K562 (cell line): ENCODE measurements around the gene FNDC4. TPM values are rescaled to one million over a fixed set of nuclear protein-coding genes. Genes with fewer than 3 reads are reported as not detected.
A peak's percentile ranks its signal among the peaks of the same experiment; 100 is the strongest.

Source experiments
- C11orf30 ChIP-seq: fragments of 450-650 bp; IDR thresholded peaks from 2 replicates; pipeline ENCODE4 v1.6.1; 2016; ENCODE audit warnings: low read depth, mild to moderate bottlenecking
- E2F1 ChIP-seq: sonication (generic); formaldehyde crosslinking; IDR thresholded peaks from 2 replicates; pipeline ENCODE4 v1.8.1; 2023; ENCODE audit warnings: mild to moderate bottlenecking, missing genetic modification reagents, moderate library complexity
- JUNB ChIP-seq: fragments of 450-650 bp; formaldehyde crosslinking; conservative IDR thresholded peaks from 2 replicates; pipeline ENCODE4 v1.4.0; 2020; ENCODE audit warnings: mild to moderate bottlenecking
- NEUROD1 ChIP-seq: fragments of 150-350 bp; IDR thresholded peaks from 2 replicates; pipeline ENCODE4 v1.6.1; 2014; ENCODE audit warnings: borderline replicate concordance, low read length, low read depth; ENCODE audit not compliant: partially characterized antibody
- POLR2AphosphoS2 ChIP-seq: IDR thresholded peaks from 2 replicates; pipeline ENCODE4 v1.6.1; 2012; ENCODE audit warnings: low read length, improper control_type of control experiment
- POLR2G ChIP-seq: fragments of 200-400 bp; formaldehyde crosslinking; IDR thresholded peaks from 2 replicates; pipeline ENCODE4 v1.6.1; 2017; ENCODE audit warnings: low read depth, mild to moderate bottlenecking, antibody characterized with exemption, low read length, moderate library complexity
- SLC30A9 ChIP-seq: fragments of 250-450 bp; sonication (Bioruptor Pico); IDR thresholded peaks from 2 replicates; pipeline ENCODE4 v1.8.0; 2022; ENCODE audit warnings: mild to moderate bottlenecking, moderate library complexity
- SMARCB1 ChIP-seq: IDR thresholded peaks from 2 replicates; pipeline ENCODE4 v1.6.1; 2011; ENCODE audit warnings: improper control_type of control experiment, low read depth; ENCODE audit not compliant: insufficient read length
- STAG1 ChIP-seq: sonication (generic); formaldehyde crosslinking; IDR thresholded peaks from 2 replicates; pipeline ENCODE4 v1.5.0; 2020; ENCODE audit warnings: missing genetic modification reagents, borderline replicate concordance
- TAF7 ChIP-seq: fragments of 450-650 bp; IDR thresholded peaks from 2 replicates; pipeline ENCODE4 v1.6.1; 2016; ENCODE audit warnings: missing genetic modification characterization, missing compliant biosample characterization
- TBL1XR1 ChIP-seq, 2 experiments: IDR thresholded peaks; 2 replicates each; pipeline ENCODE4 v1.6.1; 2012; ENCODE audit warnings: improper control_type of control experiment in 2 of 2, low read length in 2 of 2, mild to moderate bottlenecking in 1 of 2
- ZBTB40 ChIP-seq, 2 experiments: fragments of 450-650 bp in 1 of 2; sonication (generic) in 1 of 2; formaldehyde crosslinking in 1 of 2; IDR thresholded peaks; 2 replicates each; pipeline versions ENCODE4 v1.7.1 to v1.9.0; 2016 to 2022; ENCODE audit warnings: inconsistent platforms in 1 of 2, mild to moderate bottlenecking in 1 of 2, missing genetic modification reagents in 1 of 2
- ZNF316 ChIP-seq: fragments of 450-650 bp; IDR thresholded peaks from 2 replicates; pipeline ENCODE4 v1.6.1; 2016
- ZNF395 ChIP-seq: fragments of 200-800 bp; sonication (Bioruptor generic); IDR thresholded peaks from 2 replicates; pipeline ENCODE4 v1.6.1; 2017; ENCODE audit warnings: missing genetic modification characterization, missing compliant biosample characterization
- ZNF41 ChIP-seq: fragments of 250-450 bp; sonication (Bioruptor Pico); conservative IDR thresholded peaks from 2 replicates; pipeline ENCODE4 v1.4.0; 2020; ENCODE audit warnings: mild to moderate bottlenecking
- ZNF436 ChIP-seq: fragments of 250-450, 450-650 bp; sonication (Bioruptor Pico); formaldehyde crosslinking; IDR thresholded peaks from 2 replicates; pipeline ENCODE4 v1.7.0; 2020; ENCODE audit warnings: mild to moderate bottlenecking
- polyA plus RNA-seq, 8 experiments: library from polyadenylated mRNA; depleted of rRNA in 4 of 8; stranded (reverse) in 5 of 8; unstranded in 3 of 8; fragments of >200 nt; fragmentation: Nextera tagmentation in 2 of 8; fragmentation: Illumina TruSeq in 1 of 8; extraction: Ambion mirVana in 2 of 8; extraction: Trizol in 1 of 8; gene quantifications; 2 replicates each; pipeline versions ENCODE4 v1.2.1 to v1.2.3, GENCODE V29; 2011 to 2014; ENCODE audit warnings: inconsistent platforms in 1 of 8, missing spikeins in 1 of 8
- total RNA-seq, 7 experiments: library from RNA; depleted of rRNA in 6 of 7; stranded (reverse); fragments of >200 nt in 6 of 7; fragmentation: Illumina TruSeq in 2 of 7; extraction: Trizol in 2 of 7; gene quantifications; 2 replicates each; pipeline versions ENCODE4 v1.2.1 to v1.2.3, GENCODE V29; 2011 to 2021; ENCODE audit warnings: low replicate concordance in 1 of 7

Gene FNDC4
- total and polyA plus RNA-seq, 9 of the 15 experiments (the other 6 are each of a cell fraction or from before 2014, with no cell fraction given): 0.28 to 4.9 (median 2.3) TPM

GRCh38 chr2:27489498-27490397, 5.3 kb downstream of the FNDC4 start, which contains the start of gene IFT172 (continued):
- TF ChIP-seq ZBTB40 (IDR thresholded peaks at IDR 0.05) (no peak), ZBTB40 (CRISPR knock-in tag; IDR thresholded peaks at IDR 0.05) (no peak), POLR2G (peak; percentile 73), TBL1XR1 (IDR thresholded peaks at IDR 0.05; ENCODE audit: low read length in 2 of 2) (peak in 1 of 2 experiments; percentile 87; a peak in 2 of 4 replicates), SLC30A9 (CRISPR knock-in tag) (no peak), ZNF395 (CRISPR knock-in tag) (no peak), NEUROD1 (peak; percentile 36), POLR2AphosphoS2 (no peak), SMARCB1 (no peak), E2F1 (no peak), ZNF436 (CRISPR knock-in tag) (no peak), C11orf30 (peak; percentile 88), ZNF316 (no peak), JUNB (CRISPR knock-in tag) (no peak), TAF7 (tag) (peak; percentile 36; the same call in 1 of the 2 replicates), STAG1 (CRISPR knock-in tag) (no peak), ZNF41 (CRISPR knock-in tag) (no peak)
